GM12878 (cell line): ENCODE results near the gene DPP6. TPM values are rescaled to one million over a fixed set of nuclear protein-coding genes. Genes with fewer than 3 reads are reported as not detected.
"Not testable (repeated sequence)": the region's sequence is repeated elsewhere in the genome, so short reads cannot be mapped to it uniquely, and the experiment has no call there.

Experiments
- ATAC-seq: fragments of 200-7000 bp; cut with Tn5 transposase; 3 replicates; pipeline ENCODE4 v1.9.1; 2020; ENCODE audit warnings: mild to moderate bottlenecking, moderate library complexity
- BruUV-seq: library from RNA; stranded (reverse); fragments of 400-500 nt; replicated peaks from 2 replicates; lab custom pipeline; 2021; lab: Mats Ljungman, UMichigan
- CTCF ChIA-PET: fragments of 300-600 bp; sonication (Branson Sonifier 250); formaldehyde crosslinking; extraction: SDS; loops from one replicate; lab custom pipeline; 2021; ENCODE audit warnings: inconsistent platforms; lab: Yijun Ruan, JAX
- POLR2A ChIA-PET: fragments of 350-600 bp; formaldehyde crosslinking; extraction: SDS; loops from one replicate; lab custom pipeline; 2021; ENCODE audit warnings: inconsistent platforms; lab: Charles Lee
- RAD21 ChIA-PET: fragments of 300-600 bp; sonication (Branson Sonifier 250); formaldehyde crosslinking; loops from one replicate; lab custom pipeline; 2023; ENCODE audit warnings: antibody characterized with exemption; ENCODE audit not compliant: unreplicated experiment; lab: Charles Lee
- SMC1A ChIA-PET: fragments of 300-600 bp; sonication (Branson Sonifier 250); formaldehyde crosslinking; loops from one replicate; lab custom pipeline; 2023; ENCODE audit not compliant: unreplicated experiment, uncharacterized antibody; lab: Charles Lee
- DNase-seq: peaks from one replicate; pipeline ENCODE4 v3.0.0-alpha.2; 2011; ENCODE audit warnings: low read depth, low spot score
- FAIRE-seq: peaks from 3 replicates; lab custom pipeline; 2011; peaks lifted over from hg19 to GRCh38; lab: Jason Lieb, UNC
- H2AFZ ChIP-seq: 2 replicates; pipeline ENCODE4 v1.6.0; 2011; ENCODE audit warnings: low read depth, low read length, control low read depth; ENCODE audit not compliant: control insufficient read depth
- H3K27ac ChIP-seq: 2 replicates; pipeline ENCODE4 v1.5.1; 2011; ENCODE audit warnings: control low read depth; ENCODE audit not compliant: control insufficient read depth, insufficient read depth
- H3K27me3 ChIP-seq, 2 experiments: replicated peaks in 1 of 2; 2 replicates each; pipeline versions ENCODE4 v1.6.0 to v1.6.1; 2011; ENCODE audit warnings: low read length in 1 of 2; ENCODE audit not compliant: control insufficient read depth in 2 of 2, insufficient read depth in 2 of 2
- H3K36me3 ChIP-seq, 2 experiments: 2 replicates each; pipeline ENCODE4 v1.5.1; 2011; ENCODE audit warnings: low read length in 1 of 2; ENCODE audit not compliant: control insufficient read depth in 2 of 2, insufficient read depth in 2 of 2
- H3K4me1 ChIP-seq: 2 replicates; pipeline ENCODE4 v1.6.1; 2011; ENCODE audit warnings: mild to moderate bottlenecking, low read length, moderate library complexity, mixed read lengths; ENCODE audit not compliant: control insufficient read depth, insufficient read depth
- H3K4me2 ChIP-seq: 2 replicates; pipeline ENCODE4 v1.6.0; 2011; ENCODE audit warnings: control low read depth; ENCODE audit not compliant: control insufficient read depth, insufficient read depth
- H3K4me3 ChIP-seq: fragments of 200-600 bp; sonication (generic); 2 replicates; pipeline ENCODE4 v1.5.1; 2016
- H3K79me2 ChIP-seq: 2 replicates; pipeline ENCODE4 v1.6.0; 2011; ENCODE audit warnings: low read length; ENCODE audit not compliant: control insufficient read depth, insufficient read depth
- H3K9ac ChIP-seq: 2 replicates; pipeline ENCODE4 v1.8.0; 2011; ENCODE audit warnings: low read length, control low read depth, mixed read lengths; ENCODE audit not compliant: control insufficient read depth, insufficient read depth
- H3K9me3 ChIP-seq: replicated peaks from 3 replicates; pipeline ENCODE4 v1.5.1; 2011; ENCODE audit warnings: mild to moderate bottlenecking, low read length; ENCODE audit not compliant: control insufficient read depth, insufficient read depth
- H4K20me1 ChIP-seq: 2 replicates; pipeline ENCODE4 v1.6.0; 2011; ENCODE audit not compliant: control insufficient read depth, insufficient read depth
- WGBS: methylation state at CpG from one replicate; pipeline ENCODE4 v1.1.6; 2016; ENCODE audit warnings: low lambda C conversion rate; ENCODE audit not compliant: insufficient replicate concordance, insufficient coverage; ENCODE audit errors: missing lambda C conversion rate; 5-methylcytosine and 5-hydroxymethylcytosine counted together
- in situ Hi-C: fragments of 300-500 bp; cut with MboI; formaldehyde crosslinking; loops from 9 replicates; pipeline ENCODE4 v1.14.3; 2018; ENCODE audit warnings: mixed read lengths
- intact Hi-C: fragments of 100-400 bp; cut with micrococcal nuclease; formaldehyde crosslinking; loops from one replicate; pipeline ENCODE4 v1.14.2; 2022; ENCODE audit not compliant: unreplicated experiment
- polyA plus RNA-seq, 11 experiments: library from polyadenylated mRNA; depleted of rRNA in 4 of 11; unstranded in 6 of 11; stranded (reverse) in 5 of 11; fragments of >200 nt; fragmentation: Nextera tagmentation in 4 of 11; fragmentation: Illumina TruSeq in 1 of 11; extraction: Ambion mirVana in 4 of 11; extraction: Trizol in 1 of 11; gene quantifications; 1 replicate in 1 of 11; 2 replicates in 10 of 11; pipeline versions ENCODE4 v1.2.1 to v1.2.3, GENCODE V29; 2011 to 2016; ENCODE audit warnings: inconsistent platforms in 2 of 11, missing spikeins in 2 of 11, low read depth in 1 of 11
- total RNA-seq, 4 experiments: library from RNA; depleted of rRNA in 3 of 4; stranded (reverse); fragments of >200 nt in 3 of 4; fragmentation: Illumina TruSeq in 1 of 4; extraction: Trizol in 1 of 4; gene quantifications; 2 replicates each; pipeline versions ENCODE4 v1.2.1 to v1.2.3, GENCODE V29; 2013 to 2021

Gene DPP6
- total and polyA plus RNA-seq, 10 of the 15 experiments (the other 5 are each of a cell fraction or from before 2014, with no cell fraction given): not detected

GRCh38 chr7:154129142-154129541 is 76.9 kb downstream of the DPP6 start:
- 0% methylated on average over 4 of the region's 5 CpGs for WGBS
- intact Hi-C loops, in situ Hi-C loops, H3K79me2 ChIP-seq, H3K4me3 ChIP-seq, SMC1A ChIA-PET, H3K4me2 ChIP-seq, H3K4me1 ChIP-seq, H3K27me3 ChIP-seq, ATAC-seq, H3K27ac ChIP-seq, H3K9me3 ChIP-seq, DNase-seq, BruUV-seq, H2AFZ ChIP-seq, FAIRE-seq, H3K9ac ChIP-seq, POLR2A ChIA-PET, RAD21 ChIA-PET, H4K20me1 ChIP-seq, H3K36me3 ChIP-seq, CTCF ChIA-PET: not testable (repeated sequence)

GRCh38 chr7:154132617-154133016 is 80.4 kb downstream of the DPP6 start:
- H4K20me1 ChIP-seq, H3K36me3 ChIP-seq, H3K9ac ChIP-seq, in situ Hi-C loops, H2AFZ ChIP-seq, H3K4me2 ChIP-seq, CTCF ChIA-PET, BruUV-seq, FAIRE-seq, DNase-seq, RAD21 ChIA-PET, H3K27ac ChIP-seq, H3K4me1 ChIP-seq, SMC1A ChIA-PET, H3K9me3 ChIP-seq, ATAC-seq, intact Hi-C loops, H3K27me3 ChIP-seq, H3K4me3 ChIP-seq, H3K79me2 ChIP-seq, POLR2A ChIA-PET: not testable (repeated sequence)
- 0% methylated on average over 2 of the region's 4 CpGs for WGBS

DNA sequence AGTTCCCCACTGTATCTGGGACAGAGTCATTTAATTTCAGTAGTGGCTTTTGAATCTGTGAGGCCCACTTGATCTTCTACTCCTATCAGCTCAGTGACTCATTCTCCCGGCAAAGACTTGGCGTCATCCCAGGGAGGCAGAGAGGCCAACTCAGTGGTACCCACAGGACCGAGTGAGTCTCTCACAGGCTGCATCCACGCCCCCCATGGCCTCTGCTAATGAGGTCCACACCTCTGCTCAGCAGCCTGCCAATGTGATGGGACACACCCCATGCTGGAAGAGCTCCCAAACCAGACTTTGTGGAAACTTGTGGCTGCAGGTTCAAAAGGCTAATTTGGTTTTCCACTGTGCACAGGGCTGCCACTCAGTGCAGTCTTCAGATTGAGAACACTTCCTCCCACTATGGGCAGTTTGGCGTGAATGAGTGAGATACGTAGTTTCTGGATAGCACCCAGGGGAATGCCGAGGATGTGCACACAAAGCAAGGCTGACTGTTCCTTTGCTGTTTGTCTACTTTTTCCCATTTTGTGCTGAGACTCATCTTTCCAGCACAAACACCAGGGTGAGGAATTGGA is 81.6 kb downstream of the DPP6 start:
- H3K36me3 ChIP-seq, CTCF ChIA-PET, in situ Hi-C loops, H3K4me1 ChIP-seq, ATAC-seq, H4K20me1 ChIP-seq, H3K9me3 ChIP-seq, intact Hi-C loops, DNase-seq, BruUV-seq, H3K4me3 ChIP-seq, POLR2A ChIA-PET, H3K9ac ChIP-seq, H3K4me2 ChIP-seq, H3K27ac ChIP-seq, FAIRE-seq, H2AFZ ChIP-seq, H3K27me3 ChIP-seq, SMC1A ChIA-PET, RAD21 ChIA-PET, H3K79me2 ChIP-seq: not testable (repeated sequence)
- WGBS: 17% methylated on average over 3 of the region's 7 CpGs

DNA sequence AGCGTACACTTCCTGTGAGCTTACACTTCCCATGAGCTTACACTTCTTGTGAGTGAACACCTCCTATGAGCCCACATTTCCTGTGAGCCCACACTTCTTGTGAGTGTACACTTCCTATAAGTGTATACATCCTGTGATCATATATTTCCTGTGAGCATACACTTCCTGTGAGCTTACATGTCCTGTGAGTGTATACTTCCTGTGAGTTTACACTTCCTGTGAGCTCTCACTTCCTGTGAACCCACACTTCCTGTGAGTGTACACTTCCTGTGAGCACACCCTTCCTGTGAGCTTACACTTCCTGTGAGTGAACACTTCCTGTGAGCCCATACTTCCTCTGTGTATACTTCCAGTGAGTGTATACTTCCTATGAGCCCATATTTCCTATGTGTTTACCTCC is 82.5 kb downstream of the DPP6 start:
- DNase-seq, H3K27ac ChIP-seq, H3K9me3 ChIP-seq, H3K36me3 ChIP-seq, ATAC-seq, H3K4me3 ChIP-seq, BruUV-seq, in situ Hi-C loops, SMC1A ChIA-PET, H4K20me1 ChIP-seq, H2AFZ ChIP-seq, RAD21 ChIA-PET, intact Hi-C loops, CTCF ChIA-PET, H3K27me3 ChIP-seq, FAIRE-seq, POLR2A ChIA-PET, H3K4me1 ChIP-seq, H3K79me2 ChIP-seq, H3K9ac ChIP-seq, H3K4me2 ChIP-seq: not testable (repeated sequence)
- WGBS: no CpG with 5 or more reads among the region's 1 CpG
